Stomach (tissue), 4 donors: ENCODE measurements around the gene MYRIP.

Source experiments
- EP300 ChIP-seq: sonication (generic); formaldehyde crosslinking; IDR thresholded peaks from one replicate; pipeline ENCODE4 v1.6.1; 2017; ENCODE audit warnings: antibody characterized with exemption
- POLR2A ChIP-seq, 4 donors: fragments of 450-650 bp; IDR thresholded peaks; one replicate each; pipeline ENCODE4 v1.6.1; 2016; ENCODE audit warnings: antibody characterized with exemption in 4 of 4, control low read depth in 2 of 4, mild to moderate bottlenecking in 1 of 4, moderate library complexity in 1 of 4
- POLR2AphosphoS5 ChIP-seq, 3 donors: sonication (generic); formaldehyde crosslinking; IDR thresholded peaks; one replicate each; pipeline ENCODE4 v1.6.1; 2016; ENCODE audit warnings: antibody characterized with exemption in 3 of 3
- TF ChIP-seq, protein P1 (sequence below), 7 experiments: fragments of 450-650 bp in 4 of 7; fragments of 200-600 bp in 3 of 7; sonication (generic) in 3 of 7; IDR thresholded peaks; one replicate each; pipeline ENCODE4 v1.5.1; 2016 to 2019; ENCODE audit warnings: antibody characterized with exemption in 7 of 7, control low read depth in 2 of 7, mild to moderate bottlenecking in 1 of 7

DNA sequence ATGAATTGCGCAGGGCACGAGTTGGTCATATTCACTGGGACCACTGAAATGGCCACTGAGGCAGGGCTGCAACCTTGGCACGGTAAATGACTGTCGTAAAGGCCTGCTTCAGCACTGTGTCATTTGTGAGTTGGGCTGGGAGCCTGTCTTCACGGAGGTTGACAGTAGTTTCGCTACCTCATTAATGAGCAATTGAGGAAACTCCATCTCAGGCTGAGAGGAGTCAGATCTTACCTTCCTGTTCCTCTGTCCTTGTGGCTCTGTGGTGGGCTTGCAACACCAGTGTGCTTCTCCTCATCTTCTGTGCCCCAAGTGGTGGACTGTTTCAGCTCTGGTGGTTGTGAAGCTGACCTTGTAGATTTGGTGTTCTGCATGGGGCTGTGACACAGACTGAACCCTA is 420.0 kb downstream of the MYRIP start:
- TF ChIP-seq, protein P1, sequence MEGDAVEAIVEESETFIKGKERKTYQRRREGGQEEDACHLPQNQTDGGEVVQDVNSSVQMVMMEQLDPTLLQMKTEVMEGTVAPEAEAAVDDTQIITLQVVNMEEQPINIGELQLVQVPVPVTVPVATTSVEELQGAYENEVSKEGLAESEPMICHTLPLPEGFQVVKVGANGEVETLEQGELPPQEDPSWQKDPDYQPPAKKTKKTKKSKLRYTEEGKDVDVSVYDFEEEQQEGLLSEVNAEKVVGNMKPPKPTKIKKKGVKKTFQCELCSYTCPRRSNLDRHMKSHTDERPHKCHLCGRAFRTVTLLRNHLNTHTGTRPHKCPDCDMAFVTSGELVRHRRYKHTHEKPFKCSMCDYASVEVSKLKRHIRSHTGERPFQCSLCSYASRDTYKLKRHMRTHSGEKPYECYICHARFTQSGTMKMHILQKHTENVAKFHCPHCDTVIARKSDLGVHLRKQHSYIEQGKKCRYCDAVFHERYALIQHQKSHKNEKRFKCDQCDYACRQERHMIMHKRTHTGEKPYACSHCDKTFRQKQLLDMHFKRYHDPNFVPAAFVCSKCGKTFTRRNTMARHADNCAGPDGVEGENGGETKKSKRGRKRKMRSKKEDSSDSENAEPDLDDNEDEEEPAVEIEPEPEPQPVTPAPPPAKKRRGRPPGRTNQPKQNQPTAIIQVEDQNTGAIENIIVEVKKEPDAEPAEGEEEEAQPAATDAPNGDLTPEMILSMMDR (IDR thresholded peaks at IDR 0.05), result no peak
- TF ChIP-seq POLR2AphosphoS5 (IDR thresholded peaks at IDR 0.05) (no peak), POLR2A (IDR thresholded peaks at IDR 0.05) (no peak), EP300 (no peak)
